ENCODE data around the gene RAP1A.

RAP1A gene

DNA sequence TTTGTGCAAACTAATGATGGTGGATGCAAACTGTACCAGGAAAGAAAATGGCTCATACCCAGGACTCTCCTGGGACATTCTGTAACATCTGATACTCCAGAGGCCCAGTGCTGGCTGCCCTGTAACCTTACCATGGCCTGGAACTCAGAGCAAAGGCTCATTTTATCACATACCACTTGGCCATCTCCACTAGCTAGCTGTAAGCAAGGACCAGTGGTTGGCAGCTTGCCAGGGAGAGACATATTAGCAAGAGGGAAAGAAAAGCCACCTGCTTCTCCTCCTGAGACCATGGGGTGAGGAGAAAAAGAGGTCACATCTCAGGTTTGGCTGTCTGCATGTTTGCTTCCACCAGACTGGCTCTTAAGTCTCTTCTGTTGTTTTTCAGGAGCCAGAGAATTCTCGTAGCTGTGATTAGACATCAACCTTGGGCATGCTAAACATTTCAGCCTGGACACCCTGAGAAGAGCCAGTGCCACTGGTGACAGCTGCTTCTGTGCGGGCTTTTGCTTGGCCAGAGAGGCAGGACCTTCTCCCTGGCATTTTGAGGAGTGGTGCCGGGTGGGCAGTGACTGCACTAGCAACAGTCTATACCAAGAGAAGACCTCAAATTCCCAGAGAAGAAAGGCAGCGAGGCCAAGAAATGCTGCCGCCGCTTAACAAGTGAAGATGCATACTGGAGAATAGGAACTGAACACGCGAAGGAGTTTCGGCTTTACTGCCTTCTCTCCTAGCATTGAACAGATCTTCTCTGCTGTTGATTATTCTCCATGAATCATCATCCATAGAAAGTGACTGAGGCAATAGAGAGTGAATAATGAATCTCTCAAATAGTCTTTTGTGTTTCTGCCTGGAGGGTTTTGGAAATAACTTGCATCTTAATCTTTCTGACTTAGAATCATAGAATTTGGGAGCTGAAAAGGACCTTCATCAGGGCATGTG lies 126.4 kb downstream of the RAP1A start:
- Histone ChIP-seq H3K27me3 (ENCODE audit: insufficient read depth, low read depth, severe bottlenecking) (no peaks in the 10 kb centered on the region), H3K27ac (no peak overlapping the region), H3K9me3 (ENCODE audit: severe bottlenecking) (peaks cover 3% of the 10 kb centered on the region), H3K36me3 (no peaks in the 10 kb centered on the region), H3K4me3 (ENCODE audit: low read depth, low read length) (no peak overlapping the region)
- TF ChIP-seq, protein P1, sequence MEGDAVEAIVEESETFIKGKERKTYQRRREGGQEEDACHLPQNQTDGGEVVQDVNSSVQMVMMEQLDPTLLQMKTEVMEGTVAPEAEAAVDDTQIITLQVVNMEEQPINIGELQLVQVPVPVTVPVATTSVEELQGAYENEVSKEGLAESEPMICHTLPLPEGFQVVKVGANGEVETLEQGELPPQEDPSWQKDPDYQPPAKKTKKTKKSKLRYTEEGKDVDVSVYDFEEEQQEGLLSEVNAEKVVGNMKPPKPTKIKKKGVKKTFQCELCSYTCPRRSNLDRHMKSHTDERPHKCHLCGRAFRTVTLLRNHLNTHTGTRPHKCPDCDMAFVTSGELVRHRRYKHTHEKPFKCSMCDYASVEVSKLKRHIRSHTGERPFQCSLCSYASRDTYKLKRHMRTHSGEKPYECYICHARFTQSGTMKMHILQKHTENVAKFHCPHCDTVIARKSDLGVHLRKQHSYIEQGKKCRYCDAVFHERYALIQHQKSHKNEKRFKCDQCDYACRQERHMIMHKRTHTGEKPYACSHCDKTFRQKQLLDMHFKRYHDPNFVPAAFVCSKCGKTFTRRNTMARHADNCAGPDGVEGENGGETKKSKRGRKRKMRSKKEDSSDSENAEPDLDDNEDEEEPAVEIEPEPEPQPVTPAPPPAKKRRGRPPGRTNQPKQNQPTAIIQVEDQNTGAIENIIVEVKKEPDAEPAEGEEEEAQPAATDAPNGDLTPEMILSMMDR (IDR thresholded peaks at IDR 0.05; ENCODE audit: low read depth, low read length) = no peak
- no peak for DNase-seq

DNA sequence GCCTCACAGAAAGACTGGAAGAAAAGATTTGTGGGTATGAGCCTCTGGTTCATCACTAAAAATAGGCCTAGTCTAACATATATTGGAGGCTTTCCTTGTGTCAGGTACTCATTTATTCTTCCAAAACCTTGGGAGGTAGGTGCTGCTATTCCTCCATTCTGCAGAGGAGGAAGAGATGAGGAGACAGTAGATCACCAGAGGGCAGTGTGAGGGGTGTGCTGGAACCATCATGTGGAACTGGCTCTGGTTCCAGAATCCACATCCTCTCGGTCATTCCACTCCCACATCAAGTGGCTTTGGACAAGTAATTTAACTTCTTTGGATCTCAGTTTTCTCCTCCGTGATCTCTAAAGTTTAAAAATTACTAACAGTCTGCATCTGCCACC lies 127.0 kb downstream of the RAP1A start:
- H3K36me3 ChIP-seq = no peaks in the 10 kb centered on the region
- no peaks in the 10 kb centered on the region for H3K27me3 ChIP-seq (ENCODE audit: insufficient read depth, low read depth, severe bottlenecking)
- TF ChIP-seq, protein P1 (IDR thresholded peaks at IDR 0.05; ENCODE audit: low read depth, low read length) = no peak
- DNase-seq = no peak
- no peak overlapping the region for H3K27ac ChIP-seq
- H3K9me3 ChIP-seq (ENCODE audit: severe bottlenecking) = peaks cover 3% of the 10 kb centered on the region
- no peak overlapping the region for H3K4me3 ChIP-seq (ENCODE audit: low read depth, low read length)

DNA sequence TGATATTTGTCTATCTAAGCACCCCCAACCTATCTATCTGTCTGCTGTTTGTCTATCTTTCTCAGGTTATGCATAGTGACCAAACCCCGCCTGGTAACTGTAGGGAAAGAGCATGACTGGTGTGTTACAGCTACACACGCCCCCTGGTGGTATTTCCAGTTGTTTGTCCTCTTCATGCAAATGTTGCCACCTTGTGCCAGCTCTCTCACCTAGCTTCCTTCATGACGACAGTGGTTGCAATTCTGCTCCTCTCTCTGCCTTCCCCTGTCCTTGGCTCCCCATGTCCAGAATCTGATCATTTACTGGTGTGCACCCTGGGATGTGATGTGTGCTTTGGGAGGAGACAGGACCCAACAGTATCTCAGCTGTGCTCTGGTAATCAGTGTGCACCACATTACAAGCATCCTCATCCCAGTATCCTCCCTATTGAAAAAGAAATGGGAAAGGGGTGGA lies 127.7 kb downstream of the RAP1A start:
- no peaks in the 10 kb centered on the region for H3K27me3 ChIP-seq (ENCODE audit: insufficient read depth, low read depth, severe bottlenecking)
- TF ChIP-seq, protein P1 (IDR thresholded peaks at IDR 0.05; ENCODE audit: low read depth, low read length) = peak; percentile 84
- no peak overlapping the region for H3K27ac ChIP-seq
- peaks cover 3% of the 10 kb centered on the region for H3K9me3 ChIP-seq (ENCODE audit: severe bottlenecking)
- no peaks in the 10 kb centered on the region for H3K36me3 ChIP-seq
- peak; percentile 61 for DNase-seq
- H3K4me3 ChIP-seq (ENCODE audit: low read depth, low read length) = no peak overlapping the region

DNA sequence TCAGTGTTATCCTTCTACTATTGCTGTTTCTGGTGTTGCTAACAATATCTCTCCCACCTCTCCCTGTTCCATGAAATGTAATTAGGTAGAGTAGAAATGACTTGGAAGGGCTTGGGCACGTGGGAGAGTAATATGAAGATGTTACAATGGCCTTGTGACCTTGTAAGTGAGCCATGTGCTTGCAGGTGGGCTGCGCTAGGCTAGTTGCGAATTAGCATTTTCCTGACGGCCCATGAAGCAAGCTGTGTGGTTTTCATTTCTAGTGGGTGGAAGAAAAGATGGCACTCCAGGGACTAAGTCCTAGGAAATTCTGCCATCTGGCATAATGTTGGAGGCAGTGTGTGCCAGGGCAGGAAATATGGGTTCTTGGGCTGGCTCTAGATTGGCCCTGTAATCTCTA lies 128.4 kb downstream of the RAP1A start:
- Histone ChIP-seq H3K9me3 (ENCODE audit: severe bottlenecking) (peaks cover 3% of the 10 kb centered on the region), H3K27ac (peak overlapping the region; percentile 19; the same call in 1 of the 2 replicates), H3K4me3 (ENCODE audit: low read depth, low read length) (no peak overlapping the region), H3K27me3 (ENCODE audit: insufficient read depth, low read depth, severe bottlenecking) (no peaks in the 10 kb centered on the region), H3K36me3 (no peaks in the 10 kb centered on the region)
- DNase-seq = no peak
- TF ChIP-seq, protein P1 (IDR thresholded peaks at IDR 0.05; ENCODE audit: low read depth, low read length) = no peak

DNA sequence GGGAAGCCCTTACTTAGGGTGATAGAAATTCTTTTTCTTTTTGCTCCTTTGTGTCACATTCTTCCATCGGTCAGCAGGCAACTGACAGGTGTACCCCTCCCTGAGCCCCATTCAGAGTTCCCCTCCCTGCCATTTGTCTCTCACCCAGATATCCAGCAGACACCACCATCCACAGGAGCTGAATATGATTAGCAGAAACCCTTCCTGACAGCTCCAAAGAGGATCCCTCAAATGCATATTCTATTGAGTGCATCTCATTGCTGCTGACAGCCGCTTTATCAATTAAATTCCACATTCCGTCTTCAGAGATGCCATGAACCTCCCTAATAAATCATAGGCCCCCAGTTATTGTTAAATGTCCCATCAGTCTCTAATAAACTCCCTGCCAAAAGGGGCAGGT lies 130.0 kb downstream of the RAP1A start:
- Histone ChIP-seq H3K36me3 (no peaks in the 10 kb centered on the region), H3K27me3 (ENCODE audit: insufficient read depth, low read depth, severe bottlenecking) (no peaks in the 10 kb centered on the region), H3K4me3 (ENCODE audit: low read depth, low read length) (no peak overlapping the region), H3K27ac (no peak overlapping the region), H3K9me3 (ENCODE audit: severe bottlenecking) (peaks cover 3% of the 10 kb centered on the region)
- TF ChIP-seq, protein P1 (IDR thresholded peaks at IDR 0.05; ENCODE audit: low read depth, low read length) = no peak
- no peak for DNase-seq
